GM23338 (cell line): ENCODE measurements around the gene LARGE1. TPM values are rescaled to one million over a fixed set of nuclear protein-coding genes. Genes with fewer than 3 reads are reported as not detected.

Experiments used
- ATAC-seq: fragments of 200-7000 bp; cut with Tn5 transposase; 3 replicates; pipeline ENCODE4 v1.9.1; 2020
- DNase-seq: peaks from one replicate; pipeline ENCODE4 v3.0.0-alpha.2; 2015; ENCODE audit warnings: low spot score
- H2AFZ ChIP-seq: fragments of 200-600 bp; sonication (generic); 2 replicates; pipeline ENCODE4 v1.8.0; 2016; ENCODE audit warnings: antibody characterized with exemption, mild to moderate bottlenecking, moderate library complexity
- H3F3A ChIP-seq: fragments of 200-600 bp; sonication (generic); replicated peaks from 2 replicates; pipeline ENCODE4 v1.8.0; 2017; ENCODE audit warnings: antibody characterized with exemption, mixed run types, low read depth
- H3K27ac ChIP-seq: fragments of 200-600 bp; sonication (generic); 2 replicates; pipeline ENCODE4 v1.6.1; 2016; ENCODE audit warnings: low read depth
- H3K27me3 ChIP-seq: fragments of 200-600 bp; sonication (generic); 2 replicates; pipeline ENCODE4 v1.8.0; 2016; ENCODE audit warnings: mild to moderate bottlenecking, mixed run types, moderate library complexity; ENCODE audit not compliant: insufficient read depth
- H3K36me3 ChIP-seq: fragments of 200-600 bp; sonication (generic); 2 replicates; pipeline ENCODE4 v1.8.0; 2016; ENCODE audit warnings: mild to moderate bottlenecking; ENCODE audit not compliant: insufficient read depth
- H3K4me1 ChIP-seq: fragments of 200-600 bp; sonication (generic); 2 replicates; pipeline ENCODE4 v1.8.0; 2016; ENCODE audit warnings: mild to moderate bottlenecking, moderate library complexity; ENCODE audit not compliant: insufficient read depth
- H3K4me2 ChIP-seq: fragments of 200-600 bp; sonication (generic); 2 replicates; pipeline ENCODE4 v1.7.1; 2017; ENCODE audit warnings: mixed run types
- H3K4me3 ChIP-seq: fragments of 200-600 bp; sonication (generic); 2 replicates; pipeline ENCODE4 v1.6.1; 2016; ENCODE audit warnings: mixed run types
- H3K79me2 ChIP-seq: fragments of 200-600 bp; sonication (generic); replicated peaks from 2 replicates; pipeline ENCODE4 v1.8.0; 2017; ENCODE audit warnings: mild to moderate bottlenecking; ENCODE audit not compliant: insufficient read depth
- H3K9me2 ChIP-seq: fragments of 200-600 bp; sonication (generic); 2 replicates; pipeline ENCODE4 v1.8.0; 2017; ENCODE audit not compliant: insufficient read depth
- H4K20me1 ChIP-seq: fragments of 200-600 bp; sonication (generic); replicated peaks from 2 replicates; pipeline ENCODE4 v1.8.0; 2017; ENCODE audit warnings: mild to moderate bottlenecking; ENCODE audit not compliant: insufficient read depth
- H3K27ac Mint-ChIP-seq: 2 replicates; pipeline ENCODE4 v1.8.0; 2020; ENCODE audit warnings: inconsistent platforms, mild to moderate bottlenecking, moderate library complexity, mixed read lengths
- H3K27me3 Mint-ChIP-seq: 3 replicates; pipeline ENCODE4 v1.8.0; 2022; ENCODE audit warnings: low read depth, mild to moderate bottlenecking, moderate library complexity, mixed read lengths, inconsistent platforms; ENCODE audit not compliant: insufficient read depth, poor library complexity
- H3K36me3 Mint-ChIP-seq: 3 replicates; pipeline ENCODE4 v1.8.0; 2021; ENCODE audit warnings: low read depth, mild to moderate bottlenecking, inconsistent platforms, moderate library complexity, mixed read lengths
- H3K4me1 Mint-ChIP-seq: 3 replicates; pipeline ENCODE4 v1.8.0; 2020; ENCODE audit warnings: mild to moderate bottlenecking, inconsistent platforms, mixed read lengths
- H3K4me3 Mint-ChIP-seq: 3 replicates; pipeline ENCODE4 v1.8.0; 2021; ENCODE audit warnings: moderate library complexity, mild to moderate bottlenecking, inconsistent platforms, mixed read lengths
- H3K9me3 Mint-ChIP-seq: 3 replicates; pipeline ENCODE4 v1.8.0; 2020; ENCODE audit warnings: moderate library complexity, mild to moderate bottlenecking, inconsistent platforms, mixed read lengths
- CREB1 ChIP-seq: fragments of 250-450 bp; sonication (Bioruptor Pico); IDR thresholded peaks from 2 replicates; pipeline ENCODE4 v1.5.0; 2020; ENCODE audit warnings: low read depth, mild to moderate bottlenecking, moderate library complexity
- EZH2 ChIP-seq: fragments of 200-600 bp; sonication (generic); IDR thresholded peaks from one replicate; pipeline ENCODE4 v1.8.0; 2017; ENCODE audit warnings: antibody characterized with exemption, mild to moderate bottlenecking, low read depth; ENCODE audit not compliant: unreplicated experiment
- NANOG ChIP-seq: IDR thresholded peaks from 2 replicates; pipeline ENCODE4 v1.6.1; 2016; ENCODE audit warnings: antibody characterized with exemption, borderline replicate concordance
- POLR2AphosphoS5 ChIP-seq: IDR thresholded peaks from 2 replicates; pipeline ENCODE4 v1.6.1; 2016; ENCODE audit warnings: antibody characterized with exemption, low read depth
- STAT1 ChIP-seq: IDR thresholded peaks from one replicate; pipeline ENCODE4 v1.6.1; 2016; ENCODE audit warnings: antibody characterized with exemption; ENCODE audit not compliant: unreplicated experiment
- ZNF331 ChIP-seq: fragments of 250-450 bp; sonication (Bioruptor Pico); IDR thresholded peaks from 2 replicates; pipeline ENCODE4 v1.5.0; 2020; ENCODE audit warnings: low read depth, mild to moderate bottlenecking, moderate library complexity
- polyA plus RNA-seq: library from polyadenylated mRNA; unstranded; fragments of >200 nt; fragmentation: Nextera tagmentation; extraction: Ambion mirVana; gene quantifications from 2 replicates; pipeline ENCODE4 v1.2.1, GENCODE V29; 2016
- total RNA-seq: library from RNA; depleted of rRNA; stranded (reverse); fragments of >200 nt; shearing (Covaris generic); gene quantifications from 2 replicates; pipeline ENCODE4 v1.2.3, GENCODE V29; 2014
- TF ChIP-seq, protein P1 (sequence below), 2 experiments: fragments of 200-600 bp in 1 of 2; sonication (generic) in 1 of 2; conservative IDR thresholded peaks; 2 replicates each; pipeline versions ENCODE4 v1.5.1 to v1.6.1; 2016 to 2017; ENCODE audit warnings: antibody characterized with exemption in 2 of 2, low read depth in 2 of 2, mild to moderate bottlenecking in 2 of 2, moderate library complexity in 1 of 2
- TF ChIP-seq, protein P2 (sequence below): IDR thresholded peaks from 2 replicates; pipeline ENCODE4 v1.6.1; 2016; ENCODE audit warnings: antibody characterized with exemption
- TF ChIP-seq, protein P3 (sequence below): IDR thresholded peaks from one replicate; pipeline ENCODE4 v1.6.1; 2018; ENCODE audit warnings: antibody characterized with exemption; ENCODE audit not compliant: unreplicated experiment

The LARGE1 gene
- total and polyA plus RNA-seq, 2 experiments from 2014 or later, result 12.8 to 75.6 TPM

DNA sequence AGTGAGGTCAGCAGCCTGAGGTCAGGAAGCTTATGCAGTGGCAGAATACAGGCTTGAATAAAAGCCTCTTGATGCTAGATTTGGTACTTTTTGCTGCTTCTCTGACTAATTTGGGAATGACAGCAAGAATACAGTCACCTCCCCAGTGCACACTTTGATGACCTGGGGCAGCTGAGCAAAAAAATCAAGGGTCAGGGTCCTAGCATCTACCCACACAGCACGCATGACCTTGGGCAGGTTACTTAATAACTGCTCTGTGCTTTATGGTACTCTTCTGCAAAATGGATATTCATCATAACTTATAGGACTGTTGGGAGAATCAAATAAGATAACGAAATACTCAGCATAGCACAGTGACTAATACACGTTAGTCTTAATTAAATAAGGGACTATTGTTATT is 518.0 kb downstream of the LARGE1 start (continued):
- TF ChIP-seq, protein P1, sequence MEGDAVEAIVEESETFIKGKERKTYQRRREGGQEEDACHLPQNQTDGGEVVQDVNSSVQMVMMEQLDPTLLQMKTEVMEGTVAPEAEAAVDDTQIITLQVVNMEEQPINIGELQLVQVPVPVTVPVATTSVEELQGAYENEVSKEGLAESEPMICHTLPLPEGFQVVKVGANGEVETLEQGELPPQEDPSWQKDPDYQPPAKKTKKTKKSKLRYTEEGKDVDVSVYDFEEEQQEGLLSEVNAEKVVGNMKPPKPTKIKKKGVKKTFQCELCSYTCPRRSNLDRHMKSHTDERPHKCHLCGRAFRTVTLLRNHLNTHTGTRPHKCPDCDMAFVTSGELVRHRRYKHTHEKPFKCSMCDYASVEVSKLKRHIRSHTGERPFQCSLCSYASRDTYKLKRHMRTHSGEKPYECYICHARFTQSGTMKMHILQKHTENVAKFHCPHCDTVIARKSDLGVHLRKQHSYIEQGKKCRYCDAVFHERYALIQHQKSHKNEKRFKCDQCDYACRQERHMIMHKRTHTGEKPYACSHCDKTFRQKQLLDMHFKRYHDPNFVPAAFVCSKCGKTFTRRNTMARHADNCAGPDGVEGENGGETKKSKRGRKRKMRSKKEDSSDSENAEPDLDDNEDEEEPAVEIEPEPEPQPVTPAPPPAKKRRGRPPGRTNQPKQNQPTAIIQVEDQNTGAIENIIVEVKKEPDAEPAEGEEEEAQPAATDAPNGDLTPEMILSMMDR (conservative IDR thresholded peaks at IDR 0.05; ENCODE audit: low read depth in 2 of 2), result no peak
- TF ChIP-seq, protein P2, sequence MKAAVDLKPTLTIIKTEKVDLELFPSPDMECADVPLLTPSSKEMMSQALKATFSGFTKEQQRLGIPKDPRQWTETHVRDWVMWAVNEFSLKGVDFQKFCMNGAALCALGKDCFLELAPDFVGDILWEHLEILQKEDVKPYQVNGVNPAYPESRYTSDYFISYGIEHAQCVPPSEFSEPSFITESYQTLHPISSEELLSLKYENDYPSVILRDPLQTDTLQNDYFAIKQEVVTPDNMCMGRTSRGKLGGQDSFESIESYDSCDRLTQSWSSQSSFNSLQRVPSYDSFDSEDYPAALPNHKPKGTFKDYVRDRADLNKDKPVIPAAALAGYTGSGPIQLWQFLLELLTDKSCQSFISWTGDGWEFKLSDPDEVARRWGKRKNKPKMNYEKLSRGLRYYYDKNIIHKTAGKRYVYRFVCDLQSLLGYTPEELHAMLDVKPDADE, result no peak

DNA sequence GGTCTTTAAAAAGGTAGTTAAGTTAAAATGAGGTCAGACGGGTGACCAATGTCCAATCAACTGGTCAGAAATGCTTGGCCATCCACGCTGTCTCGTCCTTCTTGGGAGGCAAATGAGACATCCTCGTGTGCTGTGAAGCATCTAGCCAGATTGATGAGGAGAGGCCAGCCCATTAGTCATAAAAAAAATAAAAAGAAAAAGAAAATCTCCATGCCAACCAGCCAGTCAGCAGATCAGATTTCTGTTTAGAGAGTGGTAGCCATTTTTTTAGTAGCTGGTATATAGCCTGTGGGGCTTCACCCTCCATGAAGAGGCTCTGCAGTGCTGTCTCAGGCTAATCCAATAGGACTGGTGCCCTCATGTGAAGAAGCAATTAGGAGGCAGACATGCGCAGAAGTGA is 519.0 kb downstream of the LARGE1 start:
- H2AFZ ChIP-seq, result no peak overlapping the region
- no peak overlapping the region for H3K4me3 ChIP-seq
- H3K4me2 ChIP-seq, result no peak overlapping the region
- DNase-seq (no peak), ATAC-seq (no peak)
- peaks cover under 1% of the 10 kb centered on the region for H3K27me3 Mint-ChIP-seq
- no peak overlapping the region for H3K27ac ChIP-seq
- no peaks in the 10 kb centered on the region for H3K9me3 Mint-ChIP-seq
- no peaks in the 10 kb centered on the region for H3K4me1 ChIP-seq
- no peaks in the 10 kb centered on the region for H3F3A ChIP-seq
- no peak overlapping the region for H3K4me3 Mint-ChIP-seq
- no peaks in the 10 kb centered on the region; the same call in 1 of the 2 replicates for H3K36me3 ChIP-seq
- H4K20me1 ChIP-seq, result no peaks in the 10 kb centered on the region; the same call in 1 of the 2 replicates
- H3K4me1 Mint-ChIP-seq, result peaks cover 9% of the 10 kb centered on the region; the same call in 2 of the 3 replicates
- H3K27me3 ChIP-seq, result no peaks in the 10 kb centered on the region
- no peaks in the 10 kb centered on the region; the same call in 1 of the 2 replicates for H3K9me2 ChIP-seq
- H3K79me2 ChIP-seq, result no peaks in the 10 kb centered on the region
- H3K27ac Mint-ChIP-seq, result no peak overlapping the region
- peaks cover 12% of the 10 kb centered on the region; the same call in 2 of the 3 replicates for H3K36me3 Mint-ChIP-seq
- TF ChIP-seq CREB1, result no peak
- TF ChIP-seq, protein P2, result no peak
- TF ChIP-seq, protein P1 (conservative IDR thresholded peaks at IDR 0.05; ENCODE audit: low read depth in 2 of 2), result no peak
- TF ChIP-seq, protein P3, sequence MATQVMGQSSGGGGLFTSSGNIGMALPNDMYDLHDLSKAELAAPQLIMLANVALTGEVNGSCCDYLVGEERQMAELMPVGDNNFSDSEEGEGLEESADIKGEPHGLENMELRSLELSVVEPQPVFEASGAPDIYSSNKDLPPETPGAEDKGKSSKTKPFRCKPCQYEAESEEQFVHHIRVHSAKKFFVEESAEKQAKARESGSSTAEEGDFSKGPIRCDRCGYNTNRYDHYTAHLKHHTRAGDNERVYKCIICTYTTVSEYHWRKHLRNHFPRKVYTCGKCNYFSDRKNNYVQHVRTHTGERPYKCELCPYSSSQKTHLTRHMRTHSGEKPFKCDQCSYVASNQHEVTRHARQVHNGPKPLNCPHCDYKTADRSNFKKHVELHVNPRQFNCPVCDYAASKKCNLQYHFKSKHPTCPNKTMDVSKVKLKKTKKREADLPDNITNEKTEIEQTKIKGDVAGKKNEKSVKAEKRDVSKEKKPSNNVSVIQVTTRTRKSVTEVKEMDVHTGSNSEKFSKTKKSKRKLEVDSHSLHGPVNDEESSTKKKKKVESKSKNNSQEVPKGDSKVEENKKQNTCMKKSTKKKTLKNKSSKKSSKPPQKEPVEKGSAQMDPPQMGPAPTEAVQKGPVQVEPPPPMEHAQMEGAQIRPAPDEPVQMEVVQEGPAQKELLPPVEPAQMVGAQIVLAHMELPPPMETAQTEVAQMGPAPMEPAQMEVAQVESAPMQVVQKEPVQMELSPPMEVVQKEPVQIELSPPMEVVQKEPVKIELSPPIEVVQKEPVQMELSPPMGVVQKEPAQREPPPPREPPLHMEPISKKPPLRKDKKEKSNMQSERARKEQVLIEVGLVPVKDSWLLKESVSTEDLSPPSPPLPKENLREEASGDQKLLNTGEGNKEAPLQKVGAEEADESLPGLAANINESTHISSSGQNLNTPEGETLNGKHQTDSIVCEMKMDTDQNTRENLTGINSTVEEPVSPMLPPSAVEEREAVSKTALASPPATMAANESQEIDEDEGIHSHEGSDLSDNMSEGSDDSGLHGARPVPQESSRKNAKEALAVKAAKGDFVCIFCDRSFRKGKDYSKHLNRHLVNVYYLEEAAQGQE, result no peak
- TF ChIP-seq POLR2AphosphoS5, result no peak
- TF ChIP-seq STAT1, result no peak
- TF ChIP-seq ZNF331, result no peak
- no peak for TF ChIP-seq EZH2
- no peak for TF ChIP-seq NANOG
